GM12865 (cell line): ENCODE results near the gene ZSCAN23.
"Not testable (repeated sequence)": the region's sequence is repeated elsewhere in the genome, so short reads cannot be mapped to it uniquely, and the experiment has no call there.

ENCODE experiments used
- DNase-seq: peaks from one replicate; pipeline ENCODE4 v3.0.0; 2010; ENCODE audit warnings: low read depth
- H3K4me3 ChIP-seq: 2 replicates; pipeline ENCODE4 v1.5.1; 2011; ENCODE audit warnings: mild to moderate bottlenecking, low read depth, low read length, control low read depth
- TF ChIP-seq, protein P1 (sequence below): IDR thresholded peaks from 2 replicates; pipeline ENCODE4 v1.5.1; 2011; ENCODE audit warnings: low read length, control low read depth, low read depth, inconsistent platforms; ENCODE audit not compliant: insufficient read depth; ENCODE audit errors: missing control alignments

Gene ZSCAN23

DNA sequence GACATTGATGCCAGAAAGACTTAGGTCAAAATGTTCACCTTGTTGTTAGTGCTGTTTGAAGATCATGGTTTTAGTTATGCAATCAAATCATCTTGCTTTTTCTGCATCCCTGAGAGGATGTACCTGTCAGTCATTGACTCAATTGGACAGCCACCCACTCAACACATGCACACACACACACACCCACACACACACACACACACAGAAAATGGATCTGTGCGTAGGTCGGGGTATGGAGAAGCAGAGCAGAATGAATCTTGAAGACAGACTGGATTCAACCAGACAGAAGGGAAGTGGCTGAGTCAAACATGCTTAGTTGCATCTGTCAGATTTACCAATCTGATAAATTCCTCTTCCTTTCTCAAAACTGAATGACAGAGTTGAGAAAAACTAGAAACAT, 19.1 kb upstream of the ZSCAN23 start:
- TF ChIP-seq, protein P1, sequence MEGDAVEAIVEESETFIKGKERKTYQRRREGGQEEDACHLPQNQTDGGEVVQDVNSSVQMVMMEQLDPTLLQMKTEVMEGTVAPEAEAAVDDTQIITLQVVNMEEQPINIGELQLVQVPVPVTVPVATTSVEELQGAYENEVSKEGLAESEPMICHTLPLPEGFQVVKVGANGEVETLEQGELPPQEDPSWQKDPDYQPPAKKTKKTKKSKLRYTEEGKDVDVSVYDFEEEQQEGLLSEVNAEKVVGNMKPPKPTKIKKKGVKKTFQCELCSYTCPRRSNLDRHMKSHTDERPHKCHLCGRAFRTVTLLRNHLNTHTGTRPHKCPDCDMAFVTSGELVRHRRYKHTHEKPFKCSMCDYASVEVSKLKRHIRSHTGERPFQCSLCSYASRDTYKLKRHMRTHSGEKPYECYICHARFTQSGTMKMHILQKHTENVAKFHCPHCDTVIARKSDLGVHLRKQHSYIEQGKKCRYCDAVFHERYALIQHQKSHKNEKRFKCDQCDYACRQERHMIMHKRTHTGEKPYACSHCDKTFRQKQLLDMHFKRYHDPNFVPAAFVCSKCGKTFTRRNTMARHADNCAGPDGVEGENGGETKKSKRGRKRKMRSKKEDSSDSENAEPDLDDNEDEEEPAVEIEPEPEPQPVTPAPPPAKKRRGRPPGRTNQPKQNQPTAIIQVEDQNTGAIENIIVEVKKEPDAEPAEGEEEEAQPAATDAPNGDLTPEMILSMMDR = no peak
- H3K4me3 ChIP-seq = no peak overlapping the region
- DNase-seq = no peak

DNA sequence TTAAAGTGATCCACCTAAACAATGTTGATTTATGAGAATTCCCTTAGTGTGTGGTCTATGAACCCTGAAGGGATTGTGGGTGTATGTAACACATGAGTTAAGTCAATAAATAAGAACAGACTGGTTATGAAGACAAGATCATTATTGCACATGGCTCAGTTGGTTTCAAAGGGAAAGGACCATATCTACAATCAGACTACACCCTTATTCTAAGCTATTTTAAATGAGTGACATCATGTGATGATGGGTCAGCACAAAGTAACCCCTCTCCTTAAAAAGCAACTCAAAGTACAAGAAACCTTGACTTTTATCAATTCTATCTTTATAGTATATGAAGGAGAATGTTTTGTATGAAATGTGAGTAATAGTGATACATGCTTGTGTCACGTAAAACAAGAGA, 15.3 kb upstream of the ZSCAN23 start:
- TF ChIP-seq, protein P1 = no peak

DNA sequence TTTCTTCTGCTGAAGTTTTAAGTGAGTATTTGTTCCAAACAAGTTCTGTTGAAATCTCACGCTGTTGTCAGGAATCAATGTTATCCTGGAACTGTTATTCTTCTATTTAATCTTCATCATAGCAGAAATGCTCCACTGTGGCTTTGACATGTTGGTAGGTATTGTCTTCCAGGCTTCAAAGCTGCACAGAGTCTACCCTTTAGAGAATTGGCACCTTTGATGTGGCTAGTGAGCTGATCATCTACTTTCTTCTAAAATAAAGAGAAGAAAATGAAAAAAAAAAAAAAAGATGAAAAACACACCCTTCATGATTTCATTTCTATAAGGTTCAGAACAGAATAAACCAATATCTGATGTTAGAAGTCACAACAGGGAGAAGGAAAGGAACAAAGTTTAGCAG, 5.8 kb upstream of the ZSCAN23 start:
- TF ChIP-seq, protein P1 = no peak
- no peak for DNase-seq
- H3K4me3 ChIP-seq = no peak overlapping the region

More for the DNA sequence above, 15.3 kb upstream of the ZSCAN23 start:
- no peak overlapping the region for H3K4me3 ChIP-seq
- DNase-seq = no peak

DNA sequence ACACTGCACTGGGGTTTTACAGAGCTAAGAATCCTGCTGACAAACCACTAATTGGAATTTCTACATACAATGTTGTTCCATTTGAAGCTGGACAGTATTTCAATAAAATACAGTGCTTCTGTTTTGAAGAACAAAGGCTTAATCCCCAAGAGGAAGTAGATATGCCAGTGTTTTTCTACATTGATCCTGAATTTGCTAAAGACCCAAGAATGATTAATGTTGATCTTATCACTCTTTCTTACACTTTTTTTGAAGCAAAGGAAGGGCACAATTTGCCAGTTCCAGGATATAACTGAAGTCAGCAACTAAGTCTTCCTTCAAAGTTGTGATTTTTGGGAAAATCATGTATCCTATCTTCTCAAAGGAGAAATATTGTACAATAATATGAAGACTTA, 4.2 kb upstream of the ZSCAN23 start:
- H3K4me3 ChIP-seq, DNase-seq: not testable (repeated sequence)

DNA sequence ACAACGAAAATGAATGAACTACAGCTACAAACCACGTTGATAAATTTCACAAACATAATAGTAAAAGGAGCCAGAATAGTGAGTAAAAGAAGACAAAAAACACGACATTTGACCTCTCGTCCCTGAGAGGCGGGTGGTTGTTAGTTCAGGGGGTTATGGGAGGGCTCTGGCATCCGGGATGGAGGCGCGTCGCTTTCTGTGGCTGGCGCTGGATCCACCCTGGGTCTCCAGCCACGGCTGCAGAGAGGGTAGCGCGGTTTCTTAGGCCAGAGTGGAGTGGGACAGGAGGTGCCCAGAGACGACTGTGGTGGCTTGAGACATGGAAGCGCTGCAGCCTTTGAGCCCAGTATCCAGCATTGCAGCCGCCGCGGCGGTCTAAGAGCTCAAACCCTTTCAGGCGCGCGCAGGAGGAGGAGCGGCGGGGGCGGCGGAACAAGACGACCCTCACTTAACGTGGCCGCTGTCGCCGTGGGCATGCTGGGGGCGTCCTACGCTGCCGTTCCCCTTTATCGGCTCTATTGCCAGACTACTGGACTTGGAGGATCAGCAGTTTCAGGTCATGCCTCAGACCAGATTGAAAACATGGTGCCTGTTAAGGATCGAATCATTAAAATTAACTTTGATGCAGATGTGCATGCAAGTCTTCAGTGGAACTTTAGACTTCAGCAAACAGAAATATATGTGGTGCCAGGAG, 3.7 kb upstream of the ZSCAN23 start:
- TF ChIP-seq, protein P1 = no peak
- H3K4me3 ChIP-seq = peak overlapping the region; percentile 49
- DNase-seq = no peak

DNA sequence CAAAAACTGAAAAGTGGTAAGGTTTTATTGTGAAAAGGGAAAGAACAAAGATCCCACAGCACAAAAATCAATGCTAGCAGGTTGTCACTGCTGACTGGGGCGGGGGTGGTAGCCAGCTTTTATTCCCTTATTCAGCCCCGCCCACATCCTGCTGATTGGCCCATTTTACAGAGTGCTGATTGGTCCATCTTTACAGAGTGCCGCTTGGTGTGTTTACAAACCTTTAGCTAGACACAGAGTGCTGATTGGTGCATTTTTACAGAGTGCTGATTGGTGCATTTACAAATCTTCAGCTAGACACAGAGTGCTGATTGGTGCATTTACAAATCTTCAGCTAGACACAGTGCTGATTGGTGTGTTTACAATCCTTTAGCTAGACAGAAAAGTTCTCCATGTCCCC, 1.5 kb upstream of the ZSCAN23 start:
- not testable (repeated sequence) for DNase-seq, H3K4me3 ChIP-seq

DNA sequence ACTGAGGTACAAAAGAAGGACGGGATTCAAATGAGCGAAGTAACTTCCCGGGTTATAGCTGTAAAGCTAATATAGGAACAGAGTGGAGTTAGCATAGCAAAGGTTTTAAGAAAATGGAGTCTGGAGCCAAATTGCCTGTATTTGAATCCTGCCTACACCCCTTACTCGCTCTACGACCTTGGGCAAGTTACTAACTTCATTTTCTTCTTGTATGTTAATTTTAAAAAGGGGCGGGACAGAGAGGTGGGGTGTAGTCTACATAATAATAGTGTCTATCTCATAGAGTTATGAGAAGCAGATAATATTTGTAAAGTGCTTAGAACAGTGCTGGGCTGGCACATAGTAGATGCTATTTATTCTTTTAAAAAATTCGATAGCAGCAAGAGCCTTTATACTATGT, 705 bp downstream of the ZSCAN23 start:
- H3K4me3 ChIP-seq = peak overlapping the region; percentile 66
- TF ChIP-seq, protein P1 = no peak
- DNase-seq = no peak

DNA sequence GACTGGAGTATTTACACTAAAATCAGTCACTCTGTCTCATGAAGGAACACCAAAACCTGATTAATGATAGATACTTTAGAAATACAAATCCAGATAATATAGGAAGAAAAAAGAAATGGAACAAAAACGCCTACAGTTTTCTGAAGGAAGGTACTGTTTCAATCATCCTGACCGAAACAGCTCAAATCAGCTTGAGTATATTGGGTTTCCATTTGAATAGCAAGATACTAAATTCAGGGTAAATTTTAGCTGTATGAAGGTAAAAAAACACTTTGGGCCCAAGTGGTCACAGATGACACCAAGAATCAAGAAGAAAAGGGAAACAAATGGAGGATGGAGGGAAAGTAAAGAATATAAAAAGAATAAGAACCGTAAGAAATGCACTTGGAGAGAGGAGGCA, 6.9 kb downstream of the ZSCAN23 start:
- no peak overlapping the region for H3K4me3 ChIP-seq
- DNase-seq = no peak
- TF ChIP-seq, protein P1 = no peak
